SW 1271 (cell line): ENCODE data around the gene EHF.

ENCODE experiments used
- DNase-seq, 2 experiments: peaks; one replicate each; lab custom pipeline; 2025; lab: John Stamatoyannopoulos, UW

Gene EHF

DNA sequence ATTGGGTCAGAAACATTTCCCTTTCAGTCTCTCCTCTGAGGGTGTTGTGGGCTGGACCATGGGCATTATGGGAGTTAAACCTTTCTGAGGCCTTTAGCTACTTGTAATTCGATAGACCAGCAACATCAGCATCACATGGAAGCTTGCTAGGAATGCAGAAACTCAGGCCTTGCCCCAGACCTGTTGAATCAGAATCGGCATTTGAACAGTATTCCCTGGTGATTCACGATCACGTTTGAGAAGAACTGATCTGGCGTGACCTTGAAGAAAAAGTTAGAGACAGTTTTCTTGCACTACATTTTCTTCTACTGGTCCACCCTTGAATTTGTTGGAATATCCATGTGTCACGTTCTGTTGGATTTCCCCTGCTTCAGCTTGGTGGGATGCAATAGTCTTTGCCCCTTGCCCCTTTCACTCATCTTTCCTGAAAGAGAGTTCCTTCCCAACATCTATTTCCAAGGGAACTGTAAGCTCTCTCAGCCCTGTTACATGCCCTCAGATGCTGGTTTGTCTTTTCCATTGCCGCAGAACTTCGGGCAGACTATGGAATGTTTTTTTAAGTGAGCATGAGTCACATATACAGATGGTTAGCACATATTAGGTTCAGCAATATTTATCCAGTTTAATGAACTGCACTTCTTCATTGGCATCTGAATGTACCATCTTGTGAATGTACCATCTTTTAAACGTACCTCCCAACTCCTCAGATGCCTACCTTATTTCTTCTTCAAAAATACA, 23.9 kb downstream of the EHF start:
- no peak for DNase-seq

GRCh38 chr11:34646431-34646830, 25.5 kb downstream of the EHF start:
- no peak for DNase-seq

GRCh38 chr11:34647131-34647530, 26.2 kb downstream of the EHF start:
- DNase-seq = no peak

DNA sequence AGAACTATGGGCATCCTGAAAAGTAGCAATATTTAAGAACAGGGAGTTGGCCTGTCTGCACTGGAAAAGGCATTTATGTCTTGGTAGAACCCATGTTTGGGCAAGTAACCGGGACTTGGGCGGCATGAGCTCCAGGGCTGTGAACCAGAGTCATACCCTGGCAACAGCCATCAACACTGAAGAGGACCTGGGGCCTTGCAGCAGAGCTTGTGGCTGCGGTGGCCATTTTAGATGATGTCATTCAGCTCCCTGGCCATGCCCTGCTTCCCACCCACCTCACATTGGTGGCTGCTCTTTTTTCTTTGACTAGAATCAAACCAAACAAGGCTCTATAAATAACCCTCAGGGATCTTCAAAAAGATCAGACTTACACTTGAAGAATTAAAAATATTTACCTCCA, 26.6 kb downstream of the EHF start:
- DNase-seq = no peak

GRCh38 chr11:34648036-34648435, 27.1 kb downstream of the EHF start:
- DNase-seq = no peak

- no peak for DNase-seq
Observed at GRCh38 chr11:34649597-34649996, 28.7 kb downstream of the EHF start.

GRCh38 chr11:34650528-34650927, 29.6 kb downstream of the EHF start:
- no peak for DNase-seq

- no peak for DNase-seq
Observed at GRCh38 chr11:34651551-34651950, 30.7 kb downstream of the EHF start.

GRCh38 chr11:34652191-34652973, 31.5 kb downstream of the EHF start:
- no peak for DNase-seq

DNA sequence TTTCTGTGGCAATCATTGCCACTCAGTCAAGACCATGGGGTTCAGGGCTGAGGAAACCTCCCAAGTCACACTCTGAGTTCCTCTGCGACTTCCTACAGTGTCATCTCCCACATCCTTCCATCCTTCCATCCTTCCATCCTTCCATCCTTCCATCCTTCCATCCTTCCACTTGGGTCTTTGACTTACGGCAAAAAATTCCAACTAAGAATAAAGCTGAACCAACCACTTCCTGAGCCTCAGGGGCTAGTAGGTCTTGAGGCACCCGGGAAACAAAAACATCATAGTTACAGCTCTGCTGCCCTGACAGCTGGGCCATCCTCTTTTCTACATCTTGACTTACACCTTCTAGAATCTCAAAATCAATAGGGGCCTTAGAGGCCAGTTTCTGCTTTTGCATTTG, 32.1 kb downstream of the EHF start:
- DNase-seq = no peak

GRCh38 chr11:34653851-34654482, 33.1 kb downstream of the EHF start:
- DNase-seq = peak; percentile 19 to 53

DNA sequence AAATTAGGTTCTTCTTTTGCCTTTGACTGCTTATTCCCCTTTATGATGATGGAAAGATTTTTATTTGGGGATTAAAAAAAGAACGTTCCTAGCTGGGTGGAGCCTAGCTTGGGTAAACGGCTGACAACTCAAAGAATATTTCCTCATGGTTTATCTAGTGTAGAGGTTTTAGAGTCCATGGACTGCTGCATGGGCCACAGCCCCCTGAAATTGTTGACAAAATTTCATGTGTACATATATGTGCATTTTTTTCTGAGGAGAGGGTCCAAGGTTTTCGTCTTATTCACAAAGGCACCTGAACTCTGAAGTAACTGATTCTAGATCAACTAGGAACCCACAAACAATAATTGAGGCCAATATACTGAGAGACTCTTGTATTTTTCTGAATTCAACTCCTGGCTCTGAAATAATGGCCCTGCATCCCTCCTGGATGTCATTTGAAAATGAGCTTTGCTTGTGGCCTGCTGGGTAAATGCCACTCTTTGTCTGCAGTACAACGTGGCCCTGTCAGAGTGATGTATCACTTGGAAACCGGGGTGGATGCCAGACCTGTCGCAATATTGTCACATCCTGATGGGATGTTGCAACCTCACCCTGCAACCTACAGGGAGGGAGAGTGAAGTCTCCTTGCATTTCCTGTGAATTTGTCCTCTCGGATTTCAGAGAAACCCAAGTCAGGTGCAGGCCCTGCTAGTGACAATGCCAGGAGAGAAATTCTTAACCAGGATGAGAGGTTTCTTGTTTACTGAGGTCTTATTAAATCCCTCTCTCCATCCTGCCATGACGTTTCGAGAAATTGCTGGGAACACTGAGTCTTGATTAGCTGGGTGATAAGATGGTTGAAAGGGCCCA, 33.8 kb downstream of the EHF start:
- DNase-seq = peak; percentile 76 to 87

- DNase-seq = peak; percentile 46 to 69
Observed at GRCh38 chr11:34655335-34656008, 34.6 kb downstream of the EHF start.

DNA sequence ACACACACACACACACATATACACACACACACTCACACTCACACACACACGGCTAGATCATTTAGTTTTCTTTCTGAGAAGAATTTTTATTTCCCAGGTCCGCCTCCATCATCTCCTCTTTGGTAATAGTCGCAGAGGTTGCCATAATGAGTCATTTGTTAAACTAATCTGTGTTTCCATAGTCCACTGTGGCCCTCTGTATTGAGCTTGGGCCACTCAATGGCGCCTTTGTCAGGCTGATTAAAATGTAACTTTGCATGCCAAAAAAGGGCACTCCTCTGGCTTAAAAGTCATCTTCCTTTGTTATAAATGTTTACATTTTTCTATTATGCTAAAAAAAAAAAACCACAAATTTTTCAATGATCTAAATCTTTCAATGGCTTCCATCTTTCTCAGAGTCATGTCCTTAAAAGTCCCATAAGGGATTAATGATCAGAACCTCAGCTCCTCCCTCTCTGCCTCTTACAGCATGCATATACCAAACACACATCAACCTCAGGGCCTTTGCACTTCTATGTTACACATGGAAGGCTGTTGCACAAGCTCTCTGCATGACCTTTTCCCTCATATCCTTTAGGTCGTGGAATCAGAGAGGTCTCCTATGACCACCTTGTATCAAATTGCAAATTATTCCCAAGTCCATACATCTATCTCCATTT, 35.3 kb downstream of the EHF start:
- no peak for DNase-seq

DNA sequence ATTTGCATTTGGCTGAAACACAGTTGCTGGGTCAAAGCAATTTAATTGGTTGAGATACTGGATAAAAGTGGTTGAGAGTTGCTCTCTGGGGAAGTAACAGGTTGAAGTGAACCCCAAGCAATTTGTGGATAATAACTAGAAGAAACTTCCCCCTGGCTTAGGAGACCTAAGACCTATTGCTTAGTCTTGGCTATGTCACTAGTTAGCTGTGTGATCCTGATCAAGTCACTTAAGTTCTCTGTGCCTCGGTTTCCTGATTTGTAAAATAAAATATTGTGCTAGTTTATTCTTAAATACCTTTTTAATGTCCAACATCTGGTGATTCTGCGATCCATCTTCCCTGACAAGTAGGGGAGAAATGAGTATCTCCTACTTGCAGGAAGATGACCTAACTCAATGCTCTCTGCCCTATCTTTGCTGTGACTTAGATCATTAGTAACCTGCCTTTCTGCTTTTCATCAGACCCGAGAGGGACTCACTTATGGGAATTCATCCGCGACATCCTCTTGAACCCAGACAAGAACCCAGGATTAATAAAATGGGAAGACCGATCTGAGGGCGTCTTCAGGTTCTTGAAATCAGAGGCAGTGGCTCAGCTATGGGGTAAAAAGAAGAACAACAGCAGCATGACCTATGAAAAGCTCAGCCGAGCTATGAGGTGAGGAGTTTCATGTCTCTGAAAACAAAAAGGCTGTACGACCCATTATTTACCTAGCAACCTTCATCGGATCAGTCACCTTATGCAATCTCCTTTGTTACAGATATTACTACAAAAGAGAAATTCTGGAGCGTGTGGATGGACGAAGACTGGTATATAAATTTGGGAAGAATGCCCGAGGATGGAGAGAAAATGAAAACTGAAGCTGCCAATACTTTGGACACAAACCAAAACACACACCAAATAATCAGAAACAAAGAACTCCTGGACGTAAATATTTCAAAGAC, 37.5 kb downstream of the EHF start:
- DNase-seq = no peak

GRCh38 chr11:34659096-34659733, 38.3 kb downstream of the EHF start:
- DNase-seq = no peak

DNA sequence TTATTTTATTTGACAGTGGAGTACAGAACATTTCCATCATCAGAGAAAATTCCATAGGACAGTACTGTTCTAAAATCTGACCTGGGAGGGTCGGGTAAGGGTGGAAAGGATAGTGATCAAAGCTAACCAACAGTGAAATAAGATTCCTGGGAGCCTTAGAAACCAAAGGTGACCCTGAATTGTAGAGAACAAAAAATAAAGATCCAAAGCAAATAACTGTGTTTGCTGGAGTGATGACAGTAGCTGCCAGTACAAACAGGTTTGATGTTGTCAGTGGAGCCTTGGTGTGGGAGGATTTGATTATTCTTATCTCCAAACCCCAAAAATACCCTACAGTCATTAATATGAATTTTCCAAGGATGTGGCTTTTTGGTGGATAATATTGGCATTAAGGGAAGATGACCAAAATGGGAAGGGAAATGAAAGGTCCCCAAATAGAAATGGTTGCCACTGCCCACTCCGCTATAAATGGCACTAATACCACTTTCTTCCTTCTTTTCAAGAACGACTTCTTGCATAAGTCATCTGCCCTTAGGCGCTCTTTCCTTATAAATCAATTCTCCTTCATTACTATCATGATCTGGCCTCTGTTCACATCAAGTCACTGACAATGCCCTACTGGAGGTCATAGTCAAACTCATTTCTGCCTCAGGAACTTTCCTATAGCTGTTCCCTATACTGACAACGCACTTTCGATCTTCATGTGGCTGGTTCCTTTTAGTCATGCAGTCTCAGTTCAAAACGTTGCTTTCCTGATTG, 44.4 kb downstream of the EHF start:
- DNase-seq = no peak

DNA sequence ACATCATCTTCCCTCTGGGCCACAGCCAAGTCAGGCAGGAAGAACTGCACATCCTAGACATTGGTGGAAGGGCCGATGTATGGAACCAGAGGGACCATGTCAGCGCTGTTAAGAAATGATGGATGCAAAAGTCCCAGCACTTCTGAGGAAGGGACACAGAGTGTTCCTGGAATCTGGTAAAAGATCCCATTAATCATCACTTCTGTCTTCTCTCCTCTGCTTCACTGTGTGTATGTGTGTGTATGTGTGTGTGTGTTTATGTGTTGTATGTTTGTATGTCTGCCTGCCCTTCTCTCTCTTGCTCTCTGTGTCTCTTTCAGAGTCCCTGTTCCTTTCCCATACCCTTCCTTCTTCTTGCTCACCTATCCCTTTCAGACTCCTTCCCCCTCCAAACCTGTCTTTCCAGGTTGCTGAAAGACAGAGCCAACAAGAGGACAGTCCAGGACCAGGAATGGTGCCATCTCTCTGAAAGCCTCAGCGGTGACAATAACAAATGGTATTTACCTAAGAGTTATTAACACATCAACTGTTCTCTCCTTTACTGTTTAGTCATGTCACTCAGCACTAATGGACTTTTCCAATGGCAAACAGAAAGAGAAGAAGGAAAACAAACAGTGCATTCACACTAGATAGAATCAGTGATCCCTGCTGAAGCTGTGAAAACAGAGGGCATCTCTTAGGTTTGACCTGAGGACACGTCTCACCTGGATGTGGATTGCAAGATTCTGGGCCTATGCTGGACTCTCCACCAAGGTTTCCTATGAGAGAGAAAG, 47.1 kb downstream of the EHF start:
- no peak for DNase-seq
